Upper lobe of right lung (tissue), 1 donor: ENCODE data around the gene ACSM6. TPM values are rescaled to one million over a fixed set of nuclear protein-coding genes. Genes with fewer than 3 reads are reported as not detected.

Experiments
- ATAC-seq: fragments of 200-7000 bp; cut with Tn5 transposase; one replicate; pipeline ENCODE4 v1.9.1; 2020; ENCODE audit warnings: mild to moderate bottlenecking, moderate library complexity
- DNase-seq: peaks from one replicate; pipeline ENCODE4 v3.0.0-alpha.2; 2020
- H3K27ac ChIP-seq: fragments of 200-600 bp; one replicate; pipeline ENCODE4 v1.8.0; 2022
- H3K27me3 ChIP-seq: fragments of 200-600 bp; one replicate; pipeline ENCODE4 v1.8.0; 2022; ENCODE audit warnings: mild to moderate bottlenecking
- H3K36me3 ChIP-seq: fragments of 200-600 bp; one replicate; pipeline ENCODE4 v1.8.0; 2022
- H3K4me1 ChIP-seq: fragments of 200-600 bp; one replicate; pipeline ENCODE4 v1.8.0; 2022
- H3K4me3 ChIP-seq: fragments of 200-600 bp; one replicate; pipeline ENCODE4 v1.8.0; 2022; ENCODE audit warnings: mild to moderate bottlenecking
- H3K9me3 ChIP-seq: fragments of 200-600 bp; one replicate; pipeline ENCODE4 v1.8.0; 2022
- intact Hi-C: fragments of 100-400 bp; cut with DNase I; formaldehyde crosslinking; loops from one replicate; pipeline ENCODE4 v1.11.0; 2022
- total RNA-seq: library from RNA; stranded (reverse); fragmentation: NEBNext Ultra II Directional; extraction: Animal tissue kit (Norgen Biotek cat#: 25700); gene quantifications from one replicate; pipeline ENCODE4 v1.2.1, GENCODE V29; 2021
- TF ChIP-seq, protein P1 (sequence below): fragments of 200-600 bp; IDR thresholded peaks from one replicate; pipeline ENCODE4 v1.8.0; 2022; ENCODE audit warnings: antibody characterized with exemption
- donor health status: DM: no; HTN: yes; CAD: no; lungs with severe emphysema.

Gene ACSM6
- total RNA-seq, 1 donor from 2014 or later, result not detected

DNA sequence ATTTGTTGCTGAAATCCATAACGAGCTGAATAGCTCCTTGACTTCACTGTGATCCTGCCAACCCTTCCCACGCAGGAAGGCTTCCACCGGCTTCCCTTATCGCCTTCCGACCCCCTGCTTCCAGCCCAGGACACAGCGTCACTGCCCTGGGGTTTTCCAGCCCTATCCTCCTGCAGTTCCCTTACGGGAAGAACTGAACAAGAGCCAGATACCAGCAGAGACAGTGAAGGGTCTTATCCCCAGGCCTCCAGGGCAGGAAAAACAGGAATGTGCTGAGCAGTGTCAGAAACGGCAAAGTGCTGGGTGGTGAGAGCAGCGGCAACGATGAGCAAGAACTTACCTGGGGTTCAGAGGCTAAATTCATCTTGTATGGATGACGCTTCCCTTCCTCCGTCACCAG, 74.4 kb downstream of the ACSM6 start:
- H3K36me3 ChIP-seq, result peaks cover 39% of the 10 kb centered on the region
- ATAC-seq, result peak; percentile 42
- H3K27ac ChIP-seq, result peak overlapping the region; percentile 71
- H3K9me3 ChIP-seq, result no peaks in the 10 kb centered on the region
- peaks cover 42% of the 10 kb centered on the region for H3K4me1 ChIP-seq
- TF ChIP-seq, protein P1, sequence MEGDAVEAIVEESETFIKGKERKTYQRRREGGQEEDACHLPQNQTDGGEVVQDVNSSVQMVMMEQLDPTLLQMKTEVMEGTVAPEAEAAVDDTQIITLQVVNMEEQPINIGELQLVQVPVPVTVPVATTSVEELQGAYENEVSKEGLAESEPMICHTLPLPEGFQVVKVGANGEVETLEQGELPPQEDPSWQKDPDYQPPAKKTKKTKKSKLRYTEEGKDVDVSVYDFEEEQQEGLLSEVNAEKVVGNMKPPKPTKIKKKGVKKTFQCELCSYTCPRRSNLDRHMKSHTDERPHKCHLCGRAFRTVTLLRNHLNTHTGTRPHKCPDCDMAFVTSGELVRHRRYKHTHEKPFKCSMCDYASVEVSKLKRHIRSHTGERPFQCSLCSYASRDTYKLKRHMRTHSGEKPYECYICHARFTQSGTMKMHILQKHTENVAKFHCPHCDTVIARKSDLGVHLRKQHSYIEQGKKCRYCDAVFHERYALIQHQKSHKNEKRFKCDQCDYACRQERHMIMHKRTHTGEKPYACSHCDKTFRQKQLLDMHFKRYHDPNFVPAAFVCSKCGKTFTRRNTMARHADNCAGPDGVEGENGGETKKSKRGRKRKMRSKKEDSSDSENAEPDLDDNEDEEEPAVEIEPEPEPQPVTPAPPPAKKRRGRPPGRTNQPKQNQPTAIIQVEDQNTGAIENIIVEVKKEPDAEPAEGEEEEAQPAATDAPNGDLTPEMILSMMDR, result no peak
- H3K4me3 ChIP-seq, result no peak overlapping the region
- DNase-seq, result no peak
- no peaks in the 10 kb centered on the region for H3K27me3 ChIP-seq
- intact Hi-C loops, result no loop called here

DNA sequence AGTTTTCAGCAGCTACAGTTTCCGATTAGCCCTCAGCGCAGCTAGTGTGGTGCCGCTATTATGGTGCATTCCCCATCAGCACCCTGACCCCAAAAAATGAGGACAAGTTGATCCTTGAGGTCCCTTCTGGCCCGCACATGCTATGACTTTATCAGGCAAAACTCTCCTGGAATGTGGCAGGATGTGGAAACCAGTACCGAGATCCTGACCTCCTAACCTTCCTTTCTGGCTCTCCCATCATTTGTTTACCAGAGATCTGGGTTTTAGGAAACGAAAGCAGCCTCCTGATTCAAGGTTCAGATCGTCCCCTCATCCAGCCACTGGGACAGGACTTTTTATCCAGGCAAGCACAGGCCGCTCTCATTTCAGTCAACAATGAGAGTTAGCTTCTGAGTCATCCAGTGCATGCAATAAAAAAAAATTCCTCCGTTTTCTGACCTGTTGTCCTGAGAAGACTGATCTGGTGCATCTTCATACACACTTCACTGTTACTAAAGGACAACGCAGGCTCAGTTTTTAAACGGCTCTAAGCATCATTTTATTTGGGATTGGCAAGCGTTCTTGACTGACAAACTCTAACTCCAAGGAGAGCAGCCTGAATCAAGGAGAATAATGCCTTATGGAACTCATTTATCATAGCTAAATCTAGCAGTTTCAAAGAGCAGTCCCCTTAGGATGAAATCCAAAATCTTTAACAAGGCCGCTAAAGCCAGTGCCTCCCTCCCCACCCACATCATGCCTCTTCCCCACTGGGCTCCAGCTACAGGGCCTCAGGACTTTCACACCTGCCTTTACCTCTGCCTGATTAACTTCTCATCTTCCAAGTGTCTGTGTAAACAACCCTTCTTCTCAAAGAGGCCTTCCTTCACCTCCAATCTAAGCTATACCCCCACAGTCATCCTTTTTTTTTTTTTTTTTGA, 79.6 kb downstream of the ACSM6 start:
- Histone ChIP-seq H3K4me3 (no peak overlapping the region), H3K27ac (peak overlapping the region; percentile 67), H3K9me3 (no peaks in the 10 kb centered on the region), H3K4me1 (peaks cover 58% of the 10 kb centered on the region), H3K36me3 (peaks cover 20% of the 10 kb centered on the region), H3K27me3 (no peaks in the 10 kb centered on the region)
- ATAC-seq (peak; percentile 72), DNase-seq (no peak)
- TF ChIP-seq, protein P1, result no peak
- intact Hi-C loops, result no loop called here

DNA sequence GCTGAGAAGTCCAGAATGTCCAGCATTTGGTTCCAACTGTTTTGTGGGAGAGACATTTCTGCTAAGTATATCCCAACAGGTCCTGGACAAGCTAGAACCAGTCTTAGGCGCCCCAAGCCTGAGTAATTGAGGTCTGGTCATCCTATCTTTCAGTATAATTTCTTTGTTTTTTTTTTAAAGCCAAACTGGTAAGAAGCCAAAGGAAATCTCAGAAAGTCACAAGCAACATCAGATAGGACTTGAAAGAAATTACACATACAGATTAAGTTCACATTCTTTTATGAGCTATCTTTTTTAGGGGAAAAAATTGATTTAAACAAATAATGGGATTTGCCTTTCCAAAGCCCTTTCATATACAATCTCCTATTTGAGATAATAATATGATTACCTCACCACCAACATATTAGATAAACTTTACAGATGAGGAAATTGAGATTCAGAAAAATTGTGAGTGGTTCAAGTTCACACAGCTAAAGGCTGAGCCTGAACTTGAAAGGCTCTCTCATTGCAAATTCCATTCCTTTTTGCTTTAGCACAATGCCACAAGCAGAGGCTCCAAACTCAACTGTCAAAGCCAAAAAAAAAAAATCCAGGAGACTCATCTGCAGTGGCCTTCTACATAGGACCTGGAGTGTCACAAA, 81.8 kb downstream of the ACSM6 start:
- Histone ChIP-seq H3K4me1 (peaks cover 73% of the 10 kb centered on the region), H3K4me3 (no peak overlapping the region), H3K36me3 (peaks cover 6% of the 10 kb centered on the region), H3K27ac (peak overlapping the region; percentile 67), H3K27me3 (no peaks in the 10 kb centered on the region), H3K9me3 (no peaks in the 10 kb centered on the region)
- no peak for DNase-seq
- TF ChIP-seq, protein P1, result no peak
- no peak for ATAC-seq
- intact Hi-C loops, result no loop called here

DNA sequence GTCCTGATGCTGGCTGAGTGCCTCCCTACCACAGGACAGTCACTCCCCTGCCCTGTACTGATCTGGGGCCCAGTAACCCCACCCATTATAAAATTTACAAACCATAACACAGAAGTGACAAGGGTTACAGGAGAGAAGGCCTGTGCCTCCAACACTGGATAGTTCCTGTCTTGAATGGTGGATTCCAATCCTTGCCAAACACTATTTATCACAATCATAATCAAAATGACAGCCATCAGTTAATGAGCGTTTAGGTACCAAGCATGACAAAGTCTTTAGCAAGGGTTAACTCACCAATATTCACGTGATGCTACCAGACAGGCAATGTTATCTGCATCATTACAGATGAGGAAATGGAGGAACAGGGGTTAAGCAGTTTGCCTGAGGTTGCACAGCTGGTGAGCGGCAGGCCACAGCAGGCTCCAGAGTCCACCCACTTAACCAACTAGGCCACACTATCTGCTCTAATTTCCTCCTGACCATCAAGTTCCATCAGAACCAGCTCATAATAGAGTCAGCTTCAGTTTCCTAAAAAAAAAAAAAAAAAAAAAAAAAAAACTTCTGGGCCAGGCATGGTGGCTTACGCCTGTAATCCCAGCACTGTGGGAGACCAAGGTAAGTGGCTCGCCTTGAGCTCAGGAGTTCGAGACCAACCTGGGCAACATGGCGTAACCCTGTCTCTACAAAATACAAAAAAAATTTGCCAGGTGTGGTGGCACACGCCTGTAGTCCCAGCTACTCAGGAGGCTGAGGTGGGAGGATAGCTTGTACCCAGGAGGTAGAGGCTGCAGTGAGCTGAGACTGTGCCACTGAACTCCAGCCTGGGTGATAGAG, 82.5 kb downstream of the ACSM6 start:
- peak; percentile 73 for ATAC-seq
- TF ChIP-seq, protein P1, result no peak

DNA sequence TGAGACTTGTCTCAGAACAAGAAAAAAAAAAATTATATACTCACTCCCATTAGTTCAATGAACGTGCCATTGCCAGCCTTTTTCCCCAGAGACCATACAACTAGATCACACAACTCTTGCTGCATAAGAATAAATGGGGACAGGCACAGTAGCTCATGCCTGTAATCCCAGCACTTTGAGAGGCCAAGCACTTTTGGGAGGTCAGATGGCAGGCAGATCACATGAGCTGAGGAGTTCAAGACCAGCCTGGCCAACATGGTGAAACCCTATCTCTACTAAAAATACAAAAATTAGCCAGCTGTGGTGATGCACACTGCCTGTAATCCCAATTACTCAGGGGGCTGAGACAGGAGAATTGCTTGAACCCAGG, 83.1 kb downstream of the ACSM6 start:
- no peak for DNase-seq
- Histone ChIP-seq H3K4me1 (peaks cover 81% of the 10 kb centered on the region), H3K27ac (no peak overlapping the region), H3K27me3 (no peaks in the 10 kb centered on the region), H3K4me3 (no peak overlapping the region), H3K36me3 (no peaks in the 10 kb centered on the region), H3K9me3 (no peaks in the 10 kb centered on the region)
- TF ChIP-seq, protein P1, result no peak
- ATAC-seq, result no peak
- intact Hi-C loops, result no loop called here

More for the DNA sequence above, 82.5 kb downstream of the ACSM6 start:
- Histone ChIP-seq H3K36me3 (peaks cover under 1% of the 10 kb centered on the region), H3K4me1 (peaks cover 81% of the 10 kb centered on the region), H3K27ac (peak overlapping the region; percentile 67), H3K4me3 (no peak overlapping the region), H3K9me3 (no peaks in the 10 kb centered on the region), H3K27me3 (no peaks in the 10 kb centered on the region)
- intact Hi-C loops, result no loop called here
- DNase-seq, result no peak
